Jurkat, Clone E6-1 (cell line): Measurements from ENCODE around the gene CFAP46.

Source experiments
- DNase-seq: peaks from one replicate; pipeline ENCODE4 v3.0.0-alpha.2; 2011; ENCODE audit warnings: low read depth, low spot score
- H3K4me3 ChIP-seq: 2 replicates; pipeline ENCODE4 v1.5.1; 2011; ENCODE audit warnings: mild to moderate bottlenecking, low read length, control low read depth, moderate library complexity

CFAP46 gene

GRCh38 chr10:132980426-132981172, 38.2 kb upstream of the CFAP46 start:
- H3K4me3 ChIP-seq = no peak overlapping the region
- no peak for DNase-seq

- no peak for DNase-seq
- no peak overlapping the region for H3K4me3 ChIP-seq
These were observed 37.4 kb upstream of the CFAP46 start for GRCh38 chr10:132979491-132980425.

- no peak overlapping the region for H3K4me3 ChIP-seq
- no peak for DNase-seq
These were observed 36.2 kb upstream of the CFAP46 start for GRCh38 chr10:132978542-132978941.

DNA sequence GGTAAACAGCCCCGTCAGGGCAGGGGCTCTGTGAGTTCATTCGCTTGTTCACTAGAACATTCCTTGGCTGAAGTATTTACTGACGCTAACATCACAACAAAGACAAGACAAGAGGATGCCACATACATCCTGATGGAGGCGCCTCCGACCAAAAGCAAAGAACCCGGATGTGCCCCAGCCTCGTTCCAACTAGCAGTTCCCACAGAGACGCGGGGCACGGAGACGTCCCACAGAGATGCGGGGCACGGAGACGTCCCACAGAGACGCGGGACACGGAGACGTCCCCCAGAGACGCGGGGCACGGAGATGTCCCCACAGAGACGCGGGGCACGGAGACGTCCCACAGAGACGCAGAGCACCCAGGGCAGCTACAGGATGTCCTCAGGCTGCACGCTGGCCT, 35.4 kb upstream of the CFAP46 start:
- no peak overlapping the region for H3K4me3 ChIP-seq
- DNase-seq = no peak

GRCh38 chr10:132977076-132977475, 34.7 kb upstream of the CFAP46 start:
- no peak for DNase-seq
- no peak overlapping the region for H3K4me3 ChIP-seq

GRCh38 chr10:132975831-132976682, 33.7 kb upstream of the CFAP46 start:
- DNase-seq = no peak
- no peak overlapping the region for H3K4me3 ChIP-seq

GRCh38 chr10:132974886-132975830, 32.8 kb upstream of the CFAP46 start:
- DNase-seq = no peak
- H3K4me3 ChIP-seq = no peak overlapping the region

GRCh38 chr10:132974249-132974796, 32.0 kb upstream of the CFAP46 start:
- DNase-seq = no peak
- no peak overlapping the region for H3K4me3 ChIP-seq

DNA sequence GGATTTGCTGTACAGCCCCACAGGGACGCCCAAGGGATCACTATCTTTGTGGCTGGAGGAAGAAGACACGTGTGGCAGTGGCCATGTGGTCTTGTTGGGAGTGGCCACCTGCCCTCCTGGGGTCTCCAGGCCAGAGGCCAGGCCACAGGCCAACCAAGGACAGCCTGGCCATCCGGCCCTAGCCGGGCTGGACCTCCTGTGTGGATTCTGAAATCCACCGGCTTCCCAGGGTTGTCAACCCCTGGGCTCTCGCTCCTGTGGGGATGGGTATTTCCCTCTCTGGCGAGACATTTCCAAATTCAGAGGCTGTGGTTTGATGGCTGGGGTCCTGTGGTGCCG, 31.5 kb upstream of the CFAP46 start:
- no peak overlapping the region for H3K4me3 ChIP-seq
- DNase-seq = no peak

DNA sequence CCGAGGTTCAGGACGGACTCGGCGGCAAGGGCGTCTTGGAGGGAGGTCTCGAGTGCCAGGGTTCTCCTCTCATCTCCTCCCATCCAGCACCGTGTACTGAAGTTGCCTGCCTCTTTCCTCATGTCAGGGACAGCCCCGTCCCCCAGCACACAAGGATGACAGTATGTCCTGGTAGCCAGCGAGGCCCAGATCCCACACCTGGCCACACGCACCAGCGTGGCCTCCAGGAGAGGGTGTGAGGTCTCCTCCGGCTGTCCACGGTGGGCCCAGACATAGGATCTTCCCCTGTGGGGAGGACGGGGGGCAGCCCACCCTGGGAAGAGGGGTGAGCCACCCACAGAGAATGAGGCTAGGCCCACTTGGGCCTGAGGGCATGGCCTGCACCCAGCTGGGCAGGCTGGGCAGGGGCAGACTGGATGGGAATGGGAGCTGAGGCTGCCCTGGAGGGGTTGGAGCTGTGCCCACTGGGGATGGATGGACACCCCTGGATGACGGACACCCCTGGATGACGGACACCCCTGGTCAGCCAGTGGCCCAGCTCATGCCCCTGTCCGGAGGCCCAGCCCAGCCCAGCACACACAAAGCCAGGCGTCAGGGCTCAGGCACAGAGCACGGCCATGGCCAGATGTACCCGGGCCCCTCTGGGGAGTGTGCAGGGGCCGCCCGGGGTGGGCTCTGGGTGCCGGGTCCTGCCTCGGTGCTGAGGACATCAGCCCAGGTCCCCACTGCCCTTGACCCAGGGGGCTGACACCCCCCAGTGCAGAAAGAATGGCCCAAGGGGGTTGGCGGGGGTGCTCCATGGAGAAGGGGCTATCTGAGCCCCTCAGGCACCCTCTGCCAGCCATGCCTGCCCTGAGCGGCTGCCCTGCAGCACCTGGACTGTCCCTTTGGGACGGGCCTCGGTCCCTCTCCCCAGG, 30.9 kb upstream of the CFAP46 start:
- DNase-seq = no peak
- H3K4me3 ChIP-seq = no peak overlapping the region

DNA sequence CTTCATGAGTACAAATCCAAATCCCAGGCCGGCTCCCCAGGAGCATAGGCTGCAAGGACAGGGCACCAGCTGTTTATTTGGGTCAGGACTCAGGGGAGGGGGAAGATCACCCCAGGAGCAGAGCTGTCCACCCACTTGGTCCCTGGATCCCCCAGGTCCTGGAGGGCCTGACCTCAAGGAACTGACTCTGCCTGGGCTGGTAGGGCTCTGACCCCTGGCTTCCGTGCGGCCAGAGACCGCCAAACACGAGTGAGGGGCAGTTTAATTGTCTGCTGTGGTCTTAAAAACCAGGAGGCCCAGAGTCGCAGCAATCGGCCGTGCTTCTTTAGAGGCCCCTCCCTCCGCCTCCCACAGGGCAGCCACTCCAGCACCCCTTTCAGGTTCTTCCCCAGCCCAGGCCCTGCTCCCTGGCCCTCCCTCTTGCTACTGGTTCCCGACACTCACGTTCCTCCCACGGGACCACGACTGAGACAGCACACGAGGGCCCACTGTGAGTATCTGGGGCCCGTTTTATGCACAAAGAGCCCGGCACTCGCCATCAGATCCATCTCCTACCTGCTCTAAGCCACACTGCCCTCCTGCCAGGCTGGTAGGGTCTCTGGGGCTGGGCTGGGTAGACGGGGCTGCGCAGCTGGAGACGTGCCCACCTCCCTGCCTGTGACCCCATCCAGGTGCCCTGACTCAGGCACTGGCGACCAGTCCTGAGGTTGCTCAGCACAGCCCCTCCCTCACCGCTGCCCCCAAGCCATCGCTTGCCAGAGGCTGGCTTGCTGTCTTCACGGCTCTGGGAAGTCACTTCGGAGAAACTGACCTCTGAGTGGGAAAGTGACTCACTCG, 30.0 kb upstream of the CFAP46 start:
- no peak for DNase-seq
- H3K4me3 ChIP-seq = no peak overlapping the region

- no peak for DNase-seq
- no peak overlapping the region for H3K4me3 ChIP-seq
These were observed 29.2 kb upstream of the CFAP46 start for GRCh38 chr10:132971448-132972148.

- DNase-seq = no peak
- no peak overlapping the region for H3K4me3 ChIP-seq
These were observed 28.5 kb upstream of the CFAP46 start for GRCh38 chr10:132970641-132971438.

GRCh38 chr10:132967540-132967939, 25.2 kb upstream of the CFAP46 start:
- no peak overlapping the region for H3K4me3 ChIP-seq
- DNase-seq = no peak

DNA sequence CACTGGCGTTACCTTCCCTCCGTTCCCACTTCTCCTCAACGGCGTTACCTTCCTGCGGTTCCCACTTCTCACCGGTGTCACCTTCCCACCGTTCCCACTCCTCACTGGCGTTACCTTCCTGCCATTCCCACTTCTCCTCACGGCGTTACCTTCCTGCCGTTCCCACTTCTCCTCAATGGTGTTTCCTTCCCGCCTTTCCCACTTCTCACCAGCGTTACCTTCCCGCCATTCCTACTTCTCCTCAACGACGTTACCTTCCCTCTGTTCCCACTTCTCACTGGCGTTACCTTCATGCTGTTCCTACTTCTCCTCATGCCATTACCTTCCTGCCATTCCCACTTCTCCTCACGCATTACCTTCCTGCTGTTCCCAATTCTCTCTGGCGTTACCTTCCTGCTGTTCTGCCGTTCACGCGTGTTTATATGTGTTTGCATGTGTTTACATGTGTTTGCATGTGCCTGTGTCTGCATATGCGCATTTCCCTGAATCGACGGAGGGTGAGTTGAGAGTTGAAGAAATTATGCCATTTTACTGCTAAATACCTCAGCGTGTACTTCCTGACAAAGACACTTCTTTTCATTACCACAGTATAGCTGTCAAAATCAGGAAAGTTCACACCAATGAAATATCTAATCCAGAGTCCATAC, 23.2 kb upstream of the CFAP46 start:
- no peak for DNase-seq
- H3K4me3 ChIP-seq = no peak overlapping the region
